Panc1 (cell line): ENCODE measurements around the gene CCDC172.

Source experiments
- TF ChIP-seq, protein P1 (sequence below): fragments of 450-650 bp; IDR thresholded peaks from 2 replicates; pipeline ENCODE4 v1.5.1; 2017; ENCODE audit warnings: mild to moderate bottlenecking
- TF ChIP-seq, protein P2 (sequence below), 2 experiments: IDR thresholded peaks; 2 replicates each; pipeline ENCODE4 v1.6.1; 2011 to 2012; ENCODE audit warnings: low read depth in 2 of 2, control low read depth in 1 of 2, low read length in 1 of 2, mild to moderate bottlenecking in 1 of 2, moderate library complexity in 1 of 2; ENCODE audit not compliant: insufficient read depth in 1 of 2

DNA sequence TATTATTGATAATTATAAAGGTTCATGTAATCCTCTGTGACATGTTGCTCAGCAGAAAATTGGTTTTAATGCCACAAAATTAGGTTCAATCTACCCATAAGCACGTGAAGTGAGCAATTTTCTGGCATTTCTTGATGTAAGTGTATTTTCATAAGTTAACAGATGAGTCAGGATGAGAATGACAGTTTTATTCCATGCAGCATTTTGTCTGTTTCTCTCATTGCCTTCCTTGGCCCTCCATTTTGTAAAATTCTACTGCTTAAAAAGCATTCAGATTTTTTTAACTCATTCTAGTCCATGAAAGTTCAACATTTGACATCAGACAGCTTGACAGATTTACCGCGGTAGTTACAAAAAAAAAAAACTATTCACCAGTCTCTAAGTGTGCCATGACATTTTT is 47.3 kb upstream of the CCDC172 start:
- TF ChIP-seq, protein P1, sequence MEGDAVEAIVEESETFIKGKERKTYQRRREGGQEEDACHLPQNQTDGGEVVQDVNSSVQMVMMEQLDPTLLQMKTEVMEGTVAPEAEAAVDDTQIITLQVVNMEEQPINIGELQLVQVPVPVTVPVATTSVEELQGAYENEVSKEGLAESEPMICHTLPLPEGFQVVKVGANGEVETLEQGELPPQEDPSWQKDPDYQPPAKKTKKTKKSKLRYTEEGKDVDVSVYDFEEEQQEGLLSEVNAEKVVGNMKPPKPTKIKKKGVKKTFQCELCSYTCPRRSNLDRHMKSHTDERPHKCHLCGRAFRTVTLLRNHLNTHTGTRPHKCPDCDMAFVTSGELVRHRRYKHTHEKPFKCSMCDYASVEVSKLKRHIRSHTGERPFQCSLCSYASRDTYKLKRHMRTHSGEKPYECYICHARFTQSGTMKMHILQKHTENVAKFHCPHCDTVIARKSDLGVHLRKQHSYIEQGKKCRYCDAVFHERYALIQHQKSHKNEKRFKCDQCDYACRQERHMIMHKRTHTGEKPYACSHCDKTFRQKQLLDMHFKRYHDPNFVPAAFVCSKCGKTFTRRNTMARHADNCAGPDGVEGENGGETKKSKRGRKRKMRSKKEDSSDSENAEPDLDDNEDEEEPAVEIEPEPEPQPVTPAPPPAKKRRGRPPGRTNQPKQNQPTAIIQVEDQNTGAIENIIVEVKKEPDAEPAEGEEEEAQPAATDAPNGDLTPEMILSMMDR, result no peak
- TF ChIP-seq, protein P2, sequence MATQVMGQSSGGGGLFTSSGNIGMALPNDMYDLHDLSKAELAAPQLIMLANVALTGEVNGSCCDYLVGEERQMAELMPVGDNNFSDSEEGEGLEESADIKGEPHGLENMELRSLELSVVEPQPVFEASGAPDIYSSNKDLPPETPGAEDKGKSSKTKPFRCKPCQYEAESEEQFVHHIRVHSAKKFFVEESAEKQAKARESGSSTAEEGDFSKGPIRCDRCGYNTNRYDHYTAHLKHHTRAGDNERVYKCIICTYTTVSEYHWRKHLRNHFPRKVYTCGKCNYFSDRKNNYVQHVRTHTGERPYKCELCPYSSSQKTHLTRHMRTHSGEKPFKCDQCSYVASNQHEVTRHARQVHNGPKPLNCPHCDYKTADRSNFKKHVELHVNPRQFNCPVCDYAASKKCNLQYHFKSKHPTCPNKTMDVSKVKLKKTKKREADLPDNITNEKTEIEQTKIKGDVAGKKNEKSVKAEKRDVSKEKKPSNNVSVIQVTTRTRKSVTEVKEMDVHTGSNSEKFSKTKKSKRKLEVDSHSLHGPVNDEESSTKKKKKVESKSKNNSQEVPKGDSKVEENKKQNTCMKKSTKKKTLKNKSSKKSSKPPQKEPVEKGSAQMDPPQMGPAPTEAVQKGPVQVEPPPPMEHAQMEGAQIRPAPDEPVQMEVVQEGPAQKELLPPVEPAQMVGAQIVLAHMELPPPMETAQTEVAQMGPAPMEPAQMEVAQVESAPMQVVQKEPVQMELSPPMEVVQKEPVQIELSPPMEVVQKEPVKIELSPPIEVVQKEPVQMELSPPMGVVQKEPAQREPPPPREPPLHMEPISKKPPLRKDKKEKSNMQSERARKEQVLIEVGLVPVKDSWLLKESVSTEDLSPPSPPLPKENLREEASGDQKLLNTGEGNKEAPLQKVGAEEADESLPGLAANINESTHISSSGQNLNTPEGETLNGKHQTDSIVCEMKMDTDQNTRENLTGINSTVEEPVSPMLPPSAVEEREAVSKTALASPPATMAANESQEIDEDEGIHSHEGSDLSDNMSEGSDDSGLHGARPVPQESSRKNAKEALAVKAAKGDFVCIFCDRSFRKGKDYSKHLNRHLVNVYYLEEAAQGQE (IDR thresholded peaks at IDR 0.05; ENCODE audit: insufficient read depth in 1 of 2, low read depth in 2 of 2, low read length in 1 of 2), result no peak
